Right lobe of liver (tissue), 4 donors: ENCODE data around the gene TRPM3.

Source experiments
- POLR2A ChIP-seq: fragments of 450-650 bp; IDR thresholded peaks from one replicate; pipeline ENCODE4 v1.6.1; 2017; ENCODE audit warnings: antibody characterized with exemption, mild to moderate bottlenecking
- TF ChIP-seq, protein P1 (sequence below), 4 donors: fragments of 200-600 bp in 3 of 4; fragments of 450-650 bp in 1 of 4; IDR thresholded peaks; one replicate each; pipeline versions ENCODE4 v1.5.1 to v1.8.0; 2016 to 2022; ENCODE audit warnings: antibody characterized with exemption in 4 of 4, mild to moderate bottlenecking in 2 of 4
- donor health status: DM: no; HTN: no; CAD: no.
- donor health status: DM: no; HTN: no; CAD: no.
- donor health status: DM: no; HTN: yes; CAD: no.

DNA sequence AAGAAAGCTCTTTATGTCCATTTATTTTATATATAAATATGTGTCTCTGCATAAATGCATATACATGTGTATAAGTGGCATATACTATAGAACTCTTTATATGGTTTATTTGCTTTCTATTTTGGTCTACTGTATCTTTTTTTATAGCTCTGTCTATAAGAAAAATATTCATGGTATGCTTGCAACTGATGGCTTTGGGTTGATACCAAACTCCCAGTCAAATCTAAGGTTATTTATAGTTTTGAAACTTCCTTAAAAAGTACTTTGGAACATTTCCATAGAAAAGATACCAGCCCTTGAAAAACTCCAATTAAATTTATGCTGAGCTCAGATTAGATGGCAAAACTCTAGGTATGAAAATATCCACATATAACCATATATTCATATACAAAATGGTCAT lies 587.0 kb downstream of the TRPM3 start:
- TF ChIP-seq, protein P1, sequence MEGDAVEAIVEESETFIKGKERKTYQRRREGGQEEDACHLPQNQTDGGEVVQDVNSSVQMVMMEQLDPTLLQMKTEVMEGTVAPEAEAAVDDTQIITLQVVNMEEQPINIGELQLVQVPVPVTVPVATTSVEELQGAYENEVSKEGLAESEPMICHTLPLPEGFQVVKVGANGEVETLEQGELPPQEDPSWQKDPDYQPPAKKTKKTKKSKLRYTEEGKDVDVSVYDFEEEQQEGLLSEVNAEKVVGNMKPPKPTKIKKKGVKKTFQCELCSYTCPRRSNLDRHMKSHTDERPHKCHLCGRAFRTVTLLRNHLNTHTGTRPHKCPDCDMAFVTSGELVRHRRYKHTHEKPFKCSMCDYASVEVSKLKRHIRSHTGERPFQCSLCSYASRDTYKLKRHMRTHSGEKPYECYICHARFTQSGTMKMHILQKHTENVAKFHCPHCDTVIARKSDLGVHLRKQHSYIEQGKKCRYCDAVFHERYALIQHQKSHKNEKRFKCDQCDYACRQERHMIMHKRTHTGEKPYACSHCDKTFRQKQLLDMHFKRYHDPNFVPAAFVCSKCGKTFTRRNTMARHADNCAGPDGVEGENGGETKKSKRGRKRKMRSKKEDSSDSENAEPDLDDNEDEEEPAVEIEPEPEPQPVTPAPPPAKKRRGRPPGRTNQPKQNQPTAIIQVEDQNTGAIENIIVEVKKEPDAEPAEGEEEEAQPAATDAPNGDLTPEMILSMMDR (IDR thresholded peaks at IDR 0.05): no peak
- TF ChIP-seq POLR2A: no peak
